RKO (cell line): ENCODE measurements around the gene B9D1.

Source experiments
- DNase-seq: peaks from one replicate; pipeline ENCODE4 v3.0.0-alpha.2; 2016; ENCODE audit warnings: low spot score

B9D1 gene

DNA sequence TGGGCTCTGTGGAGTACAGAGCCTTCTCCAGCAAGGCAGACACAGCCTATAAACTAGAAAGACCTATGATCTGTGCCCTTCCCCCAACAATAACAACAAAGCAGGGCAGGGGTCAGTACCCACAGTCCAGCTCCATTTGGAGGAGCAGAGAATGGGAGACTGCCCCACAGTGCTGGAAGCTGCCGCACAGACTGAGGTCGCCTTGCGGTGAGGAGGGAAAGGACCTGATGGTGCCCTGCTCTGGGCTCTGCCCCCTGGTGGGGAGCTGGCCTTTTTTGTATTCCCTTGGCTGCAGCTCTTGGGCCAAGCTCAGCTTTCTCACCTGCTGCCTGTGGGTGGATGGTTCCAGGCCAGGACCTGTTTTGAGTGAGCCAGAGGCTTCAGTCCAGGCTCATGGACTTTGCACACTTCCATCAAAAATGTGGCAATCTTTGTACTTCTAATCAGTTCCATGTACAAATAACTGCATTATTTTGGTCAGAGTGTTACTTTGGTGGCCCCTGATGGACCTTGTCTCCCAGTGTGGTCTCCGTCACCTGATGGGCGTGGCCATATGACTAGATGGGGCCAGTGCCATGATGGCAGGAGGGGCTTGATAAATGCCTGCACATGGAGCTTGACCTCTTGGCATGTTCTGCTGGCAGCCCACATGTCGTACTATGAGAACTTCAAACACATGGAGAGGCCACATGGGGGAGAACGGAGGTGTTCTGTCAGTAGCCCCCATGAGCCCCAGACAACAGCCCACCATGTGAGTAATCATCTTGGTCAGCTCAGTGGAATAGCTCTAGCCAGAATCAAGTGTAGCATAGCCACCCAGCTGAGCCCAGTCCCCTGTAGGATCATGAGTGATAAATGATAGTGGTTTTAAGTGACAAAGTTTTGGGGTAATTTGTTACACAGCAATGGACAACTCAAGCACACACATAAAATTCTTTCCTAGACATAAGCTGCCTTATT is 24.2 kb downstream of the B9D1 start:
- peak; percentile 19 for DNase-seq

DNA sequence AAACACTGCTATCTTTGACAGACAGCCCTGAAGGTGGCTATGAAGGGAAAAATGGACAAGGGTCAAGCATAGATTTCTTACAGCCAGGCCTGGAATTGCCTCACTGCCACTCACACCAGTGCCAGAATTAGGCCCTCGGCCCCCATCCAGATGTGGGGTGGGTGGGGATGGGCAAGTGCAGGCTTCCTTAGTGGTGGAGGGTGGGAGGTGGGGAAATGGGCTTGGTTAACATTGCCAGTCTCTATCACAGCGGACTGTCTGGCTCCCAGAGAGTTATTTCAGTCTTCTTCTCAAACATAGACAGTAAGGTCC is 24.9 kb downstream of the B9D1 start:
- no peak for DNase-seq

GRCh38 chr17:19336938-19337711 is 25.4 kb downstream of the B9D1 start:
- DNase-seq = no peak

- no peak for DNase-seq
Measured at GRCh38 chr17:19335951-19336631, 26.4 kb downstream of the B9D1 start.

DNA sequence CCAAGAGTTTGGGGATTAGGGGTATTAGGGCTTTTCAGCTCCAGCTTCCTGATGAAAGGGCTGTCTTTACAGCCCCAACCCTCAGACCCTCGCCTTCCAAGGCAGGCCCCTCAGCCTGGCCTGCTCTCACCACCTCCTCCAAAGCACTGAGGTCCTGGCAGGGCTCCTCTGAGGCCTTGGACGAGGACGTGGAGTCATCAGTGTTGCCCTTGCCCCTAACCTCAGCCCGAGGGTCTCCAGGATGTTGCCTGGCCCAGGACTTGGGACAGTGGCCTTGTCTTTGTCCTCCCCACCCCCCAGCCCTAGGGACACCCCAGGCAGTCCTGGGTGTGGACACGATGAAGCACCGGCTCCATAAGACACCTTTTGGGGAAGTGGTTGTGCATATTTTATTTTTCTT is 28.2 kb downstream of the B9D1 start:
- no peak for DNase-seq

GRCh38 chr17:19333736-19334290 is 28.7 kb downstream of the B9D1 start:
- no peak for DNase-seq

- no peak for DNase-seq
Measured at GRCh38 chr17:19333132-19333440, 29.4 kb downstream of the B9D1 start.

DNA sequence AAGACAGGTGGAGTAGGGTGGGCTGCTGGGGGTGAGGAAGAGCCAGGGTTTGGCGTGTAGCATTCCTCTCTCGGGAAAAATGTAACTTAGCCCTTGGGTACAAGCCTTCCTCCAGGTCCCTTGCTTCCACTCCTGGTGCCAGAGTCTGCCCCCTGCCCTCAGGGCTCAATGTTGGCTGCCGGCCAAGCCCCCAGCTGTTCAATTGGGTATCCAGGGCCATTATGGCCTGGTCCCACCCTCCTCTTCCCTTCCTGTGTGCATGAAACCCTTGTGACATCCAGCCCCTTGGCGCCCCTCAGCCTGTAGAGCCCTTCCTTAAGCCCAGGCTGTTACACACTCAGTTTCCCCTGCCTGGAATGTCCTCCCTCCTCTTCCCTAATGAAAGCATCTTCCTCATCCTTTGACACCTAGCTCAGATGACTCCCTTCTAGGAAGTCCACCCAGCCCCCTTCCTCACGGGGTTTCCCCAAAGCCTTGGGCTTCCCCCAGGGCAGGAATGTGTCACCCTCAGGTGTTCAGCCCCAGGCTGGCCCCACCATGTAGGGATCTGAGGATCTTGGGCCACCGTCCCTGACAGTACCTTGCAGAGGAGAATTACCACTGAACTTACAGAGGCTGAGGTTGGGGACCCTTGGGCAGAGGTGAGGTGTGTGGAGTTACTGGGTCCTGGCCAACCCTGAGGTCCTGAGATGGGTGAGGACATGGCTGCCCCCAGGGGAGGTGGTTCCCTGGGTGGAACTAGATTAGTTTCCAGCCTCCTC is 30.0 kb downstream of the B9D1 start:
- no peak for DNase-seq

- no peak for DNase-seq
Measured at GRCh38 chr17:19331543-19332245, 30.8 kb downstream of the B9D1 start.

DNA sequence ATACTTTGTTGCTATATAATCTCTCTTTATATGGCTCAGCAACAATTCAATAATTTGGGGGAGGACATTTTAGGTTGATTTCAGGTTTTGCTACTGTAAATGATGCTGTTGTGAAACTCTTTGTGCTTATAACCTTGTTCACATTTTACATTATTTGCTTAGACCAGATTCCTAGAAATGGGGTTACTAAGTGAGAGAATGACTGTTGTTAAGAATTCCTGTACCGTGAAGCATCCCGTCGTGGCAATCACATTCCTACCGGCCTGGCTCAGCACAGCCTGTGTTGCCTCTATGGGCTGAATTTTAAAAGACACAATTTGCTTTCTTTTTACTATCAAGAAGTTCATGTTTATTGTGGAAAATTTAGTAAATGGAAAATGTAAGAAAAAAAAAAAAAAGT is 31.4 kb downstream of the B9D1 start:
- no peak for DNase-seq

GRCh38 chr17:19330271-19330670 is 32.3 kb downstream of the B9D1 start:
- no peak for DNase-seq

DNA sequence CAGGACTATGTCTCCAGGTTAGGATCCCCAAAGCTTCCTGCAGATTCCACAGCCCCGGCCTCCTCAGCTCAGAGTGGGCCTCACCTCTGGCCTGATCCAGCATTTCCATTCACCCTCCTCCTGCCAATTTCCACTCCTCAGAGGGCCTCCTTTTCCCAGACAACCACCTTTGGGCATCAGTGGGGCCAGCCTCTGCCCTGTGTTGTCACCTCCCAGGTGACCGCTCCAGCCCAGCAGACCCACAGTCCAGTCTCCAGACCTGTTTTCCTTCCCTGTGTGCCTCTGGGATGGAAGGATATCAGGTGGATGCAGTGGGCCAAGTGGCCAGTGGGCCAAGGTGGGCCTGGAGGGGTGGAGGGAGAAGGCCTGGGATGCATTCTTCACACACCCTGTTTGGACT is 32.7 kb downstream of the B9D1 start:
- DNase-seq = no peak

DNA sequence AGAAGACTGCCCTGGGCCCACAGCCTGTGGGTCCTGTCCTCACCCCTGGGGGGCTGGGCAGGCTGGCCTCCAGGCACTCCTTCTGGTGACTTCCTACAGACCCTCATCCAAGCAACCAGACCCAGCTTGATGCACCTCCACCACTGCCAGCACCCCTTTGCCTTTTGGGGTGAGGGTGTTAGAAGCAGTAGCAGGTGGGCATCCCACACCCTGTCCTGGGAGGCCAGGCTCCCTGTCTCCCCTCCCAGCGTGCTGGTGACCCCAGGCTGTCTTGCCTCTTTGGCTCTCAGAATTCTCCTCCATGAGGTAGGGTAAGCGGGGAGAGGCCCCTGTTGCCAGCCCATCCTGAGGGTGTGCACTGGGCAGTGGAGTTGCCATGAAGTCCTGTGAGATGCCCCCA is 33.4 kb downstream of the B9D1 start:
- no peak for DNase-seq

GRCh38 chr17:19328441-19329061 is 34.0 kb downstream of the B9D1 start:
- no peak for DNase-seq

GRCh38 chr17:19327031-19327783 is 35.3 kb downstream of the B9D1 start:
- DNase-seq = no peak

DNA sequence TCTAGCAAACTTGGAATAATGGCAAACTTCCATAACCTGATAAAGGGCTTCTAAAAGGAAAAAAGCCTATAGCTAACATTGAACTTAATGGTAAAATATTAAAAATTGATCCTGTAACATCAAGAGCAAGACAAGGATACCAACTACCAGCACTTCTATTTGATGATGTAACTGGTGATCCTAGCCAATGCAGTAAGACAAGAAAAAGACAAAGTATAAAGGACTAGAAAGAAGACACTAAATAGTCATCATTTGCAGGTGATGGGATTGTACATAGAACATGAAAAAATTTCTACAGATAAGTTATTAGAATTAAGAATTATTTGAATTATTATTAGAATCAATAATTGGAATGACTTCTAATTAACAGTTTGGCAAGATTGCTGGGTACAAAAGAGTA is 37.0 kb downstream of the B9D1 start:
- DNase-seq = no peak

GRCh38 chr17:19322861-19323260 is 39.7 kb downstream of the B9D1 start:
- no peak for DNase-seq

- no peak for DNase-seq
Measured at GRCh38 chr17:19322129-19322505, 40.4 kb downstream of the B9D1 start.

DNA sequence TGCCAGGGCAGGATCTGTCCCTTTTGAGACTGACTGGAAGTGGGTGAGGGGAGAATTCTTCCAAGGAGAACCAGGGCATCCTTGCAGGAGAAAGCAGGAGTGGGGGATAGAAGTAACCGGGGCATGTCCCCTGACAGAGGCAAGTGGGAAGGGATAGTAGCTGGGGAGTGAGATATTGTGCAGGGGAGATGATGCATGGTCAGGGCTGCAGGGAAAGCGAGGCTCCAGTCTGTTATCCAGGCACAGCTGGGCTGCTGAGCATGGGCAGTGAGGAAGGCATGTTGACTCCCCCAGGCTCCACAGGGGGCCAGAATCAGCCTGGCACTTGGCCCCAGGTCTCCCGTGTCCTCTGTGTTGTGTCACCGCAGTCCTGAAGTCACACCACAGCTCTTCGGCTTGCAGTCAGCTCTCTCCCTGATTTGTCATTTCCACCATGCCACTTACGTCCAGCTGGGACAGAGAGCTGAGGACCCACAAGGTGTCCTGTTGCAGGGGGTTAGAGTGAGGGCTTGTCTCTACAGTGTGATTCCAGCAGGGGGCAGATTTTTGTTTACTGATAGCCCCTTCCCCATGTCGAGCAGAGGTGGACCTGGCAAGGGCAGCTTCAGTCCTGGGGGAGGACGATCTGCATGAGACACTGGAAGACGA is 40.9 kb downstream of the B9D1 start:
- DNase-seq = no peak

DNA sequence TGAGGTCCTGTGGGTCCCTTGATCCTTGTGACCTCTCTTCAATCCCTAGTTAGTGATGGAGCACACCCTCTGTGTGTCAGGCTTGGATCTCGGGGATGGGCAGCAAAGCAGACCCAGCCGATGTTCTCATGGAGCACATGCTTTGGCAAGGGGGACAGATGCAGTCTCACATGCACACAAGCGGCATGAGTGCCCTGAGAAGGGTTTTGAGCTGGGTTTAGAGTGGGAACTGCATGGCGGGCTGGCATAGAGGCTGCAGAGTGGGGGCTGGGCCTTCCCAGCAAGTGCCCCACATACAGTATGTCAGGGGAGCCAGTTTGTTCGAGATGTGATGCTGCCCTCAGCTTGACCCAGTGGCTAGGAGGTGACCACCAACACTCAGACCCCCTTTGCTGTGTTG is 41.6 kb downstream of the B9D1 start:
- DNase-seq = no peak
